Measurements from ENCODE around the gene ZNF784. TPM values are rescaled to one million over a fixed set of nuclear protein-coding genes. Genes with fewer than 3 reads are reported as not detected.

Gene ZNF784
- total RNA-seq, 1 experiment from 2014 or later: 1.7 TPM

GRCh38 chr19:55614711-55615542, 9.4 kb downstream of the ZNF784 start:
- in situ Hi-C loops (cut with HindIII; ENCODE audit: low pct_unique_long_range_greater_than_20kb, low sequenced_read_pairs): no loop called here
- no peak for DNase-seq (ENCODE audit: low read depth, low spot score)

- in situ Hi-C loops (cut with HindIII; ENCODE audit: low pct_unique_long_range_greater_than_20kb, low sequenced_read_pairs): no loop called here
- DNase-seq (ENCODE audit: low read depth, low spot score): no peak
Measured at GRCh38 chr19:55613930-55614710, 10.2 kb downstream of the ZNF784 start.

GRCh38 chr19:55613396-55613795, 11.0 kb downstream of the ZNF784 start:
- DNase-seq (ENCODE audit: low read depth, low spot score): no peak
- in situ Hi-C loops (cut with HindIII; ENCODE audit: low pct_unique_long_range_greater_than_20kb, low sequenced_read_pairs): no loop called here

GRCh38 chr19:55611983-55612645, 12.3 kb downstream of the ZNF784 start:
- in situ Hi-C loops (cut with HindIII; ENCODE audit: low pct_unique_long_range_greater_than_20kb, low sequenced_read_pairs): no loop called here
- DNase-seq (ENCODE audit: low read depth, low spot score): no peak

GRCh38 chr19:55611300-55611982, 12.9 kb downstream of the ZNF784 start:
- no peak for DNase-seq (ENCODE audit: low read depth, low spot score)
- in situ Hi-C loops (cut with HindIII; ENCODE audit: low pct_unique_long_range_greater_than_20kb, low sequenced_read_pairs): no loop called here

- in situ Hi-C loops (cut with HindIII; ENCODE audit: low pct_unique_long_range_greater_than_20kb, low sequenced_read_pairs): no loop called here
- DNase-seq (ENCODE audit: low read depth, low spot score): no peak
Measured at GRCh38 chr19:55609326-55609725, 15.0 kb downstream of the ZNF784 start.

GRCh38 chr19:55606817-55607216, 17.5 kb downstream of the ZNF784 start:
- DNase-seq (ENCODE audit: low read depth, low spot score): no peak
- in situ Hi-C loops (cut with HindIII; ENCODE audit: low pct_unique_long_range_greater_than_20kb, low sequenced_read_pairs): no loop called here

- in situ Hi-C loops (cut with HindIII; ENCODE audit: low pct_unique_long_range_greater_than_20kb, low sequenced_read_pairs): no loop called here
Measured at GRCh38 chr19:55606471-55606787, 17.9 kb downstream of the ZNF784 start.

GRCh38 chr19:55605637-55606470, 18.5 kb downstream of the ZNF784 start, which contains the start of gene ZNF865:
Gene ZNF865, plus strand, starts transcription at chr19:55605647. Its CDS starts 7,972 bp downstream, at chr19:55613619.
- in situ Hi-C loops (cut with HindIII; ENCODE audit: low pct_unique_long_range_greater_than_20kb, low sequenced_read_pairs): no loop called here
- DNase-seq (ENCODE audit: low read depth, low spot score): peak; percentile 82

More at GRCh38 chr19:55606471-55606787, 17.9 kb downstream of the ZNF784 start:
- DNase-seq (ENCODE audit: low read depth, low spot score): no peak

- DNase-seq (ENCODE audit: low read depth, low spot score): peak; percentile 97
- in situ Hi-C loops (cut with HindIII; ENCODE audit: low pct_unique_long_range_greater_than_20kb, low sequenced_read_pairs): no loop called here
Measured at GRCh38 chr19:55605207-55605636, 19.1 kb downstream of the ZNF784 start.

- DNase-seq (ENCODE audit: low read depth, low spot score): no peak
- in situ Hi-C loops (cut with HindIII; ENCODE audit: low pct_unique_long_range_greater_than_20kb, low sequenced_read_pairs): no loop called here
Measured at GRCh38 chr19:55603581-55604292, 20.6 kb downstream of the ZNF784 start.

- in situ Hi-C loops (cut with HindIII; ENCODE audit: low pct_unique_long_range_greater_than_20kb, low sequenced_read_pairs): no loop called here
- no peak for DNase-seq (ENCODE audit: low read depth, low spot score)
Measured at GRCh38 chr19:55603115-55603514, 21.3 kb downstream of the ZNF784 start.

- in situ Hi-C loops (cut with HindIII; ENCODE audit: low pct_unique_long_range_greater_than_20kb, low sequenced_read_pairs): no loop called here
- no peak for DNase-seq (ENCODE audit: low read depth, low spot score)
Measured at GRCh38 chr19:55602104-55603001, 22.0 kb downstream of the ZNF784 start.

GRCh38 chr19:55601084-55601483, 23.3 kb downstream of the ZNF784 start:
- in situ Hi-C loops (cut with HindIII; ENCODE audit: low pct_unique_long_range_greater_than_20kb, low sequenced_read_pairs): no loop called here
- DNase-seq (ENCODE audit: low read depth, low spot score): no peak

- in situ Hi-C loops (cut with HindIII; ENCODE audit: low pct_unique_long_range_greater_than_20kb, low sequenced_read_pairs): no loop called here
- no peak for DNase-seq (ENCODE audit: low read depth, low spot score)
Measured at GRCh38 chr19:55600662-55601028, 23.7 kb downstream of the ZNF784 start.
